CD4-positive, alpha-beta T cell (primary cell): ENCODE data around the gene MAPKAPK3. TPM values are rescaled to one million over a fixed set of nuclear protein-coding genes. Genes with fewer than 3 reads are reported as not detected.

Experiments
- ATAC-seq: fragments of 200-7000 bp; cut with Tn5 transposase; one replicate; pipeline ENCODE4 v1.10.0; 2022; ENCODE audit warnings: mild to moderate bottlenecking; ENCODE audit not compliant: poor library complexity
- CTCF ChIA-PET: fragments of 350-600 bp; sonication (Branson Sonifier 250); formaldehyde crosslinking; loops from one replicate; lab custom pipeline; 2021; ENCODE audit warnings: antibody characterized with exemption, inconsistent platforms; lab: Charles Lee
- POLR2A ChIA-PET: fragments of 350-600 bp; sonication (Branson Sonifier 250); formaldehyde crosslinking; loops from one replicate; lab custom pipeline; 2021; ENCODE audit warnings: antibody characterized with exemption, inconsistent platforms; lab: Charles Lee
- DNase-seq, 14 experiments: peaks; one replicate each; pipeline ENCODE4 v3.0.0-alpha.2; 2013 to 2020; ENCODE audit warnings: mixed read lengths in 2 of 14
- H3K27ac ChIP-seq, 2 donors: one replicate each; pipeline versions ENCODE4 v1.5.1 to v1.7.0; 2013; ENCODE audit warnings: low read length in 2 of 2, low read depth in 1 of 2, mild to moderate bottlenecking in 1 of 2
- H3K27me3 ChIP-seq, 2 experiments: 1 replicate in 1 of 2; 2 replicates in 1 of 2; pipeline versions ENCODE4 v1.6.1 to v1.7.0; 2013; ENCODE audit warnings: low read length in 2 of 2, control low read depth in 1 of 2, mild to moderate bottlenecking in 1 of 2, moderate library complexity in 1 of 2; ENCODE audit not compliant: insufficient read depth in 2 of 2, control insufficient read depth in 1 of 2
- H3K36me3 ChIP-seq: one replicate; pipeline ENCODE4 v1.6.1; 2013; ENCODE audit warnings: low read length, control low read depth; ENCODE audit not compliant: insufficient read depth
- H3K4me1 ChIP-seq: one replicate; pipeline ENCODE4 v1.6.1; 2013; ENCODE audit warnings: low read length, control low read depth; ENCODE audit not compliant: insufficient read depth
- H3K4me3 ChIP-seq: one replicate; pipeline ENCODE4 v1.5.1; 2013; ENCODE audit warnings: mild to moderate bottlenecking, low read length, moderate library complexity
- H3K9me3 ChIP-seq, 2 experiments: 1 replicate in 1 of 2; 2 replicates in 1 of 2; pipeline versions ENCODE4 v1.6.1 to v1.7.0; 2013; ENCODE audit warnings: low read length in 2 of 2, mild to moderate bottlenecking in 2 of 2, control low read depth in 1 of 2, moderate library complexity in 1 of 2; ENCODE audit not compliant: control insufficient read depth in 1 of 2, insufficient read depth in 1 of 2
- H3K27ac Mint-ChIP-seq: one replicate; pipeline ENCODE4 v1.8.0; 2020; ENCODE audit warnings: mixed read lengths
- H3K27me3 Mint-ChIP-seq: one replicate; pipeline ENCODE4 v1.8.0; 2021; ENCODE audit warnings: mixed read lengths
- H3K36me3 Mint-ChIP-seq: one replicate; pipeline ENCODE4 v1.8.0; 2021; ENCODE audit warnings: low read depth, mixed read lengths
- H3K4me1 Mint-ChIP-seq: one replicate; pipeline ENCODE4 v1.8.0; 2021; ENCODE audit warnings: low read depth, mixed read lengths
- H3K4me3 Mint-ChIP-seq: one replicate; pipeline ENCODE4 v1.8.0; 2020; ENCODE audit warnings: mild to moderate bottlenecking, mixed read lengths
- H3K9me3 Mint-ChIP-seq: one replicate; pipeline ENCODE4 v1.8.0; 2020; ENCODE audit warnings: mixed read lengths
- CTCF ChIP-seq: fragments of 200-600 bp; IDR thresholded peaks from one replicate; pipeline ENCODE4 v1.8.0; 2022; ENCODE audit warnings: antibody characterized with exemption, mild to moderate bottlenecking
- intact Hi-C, 2 experiments: fragments of 100-400 bp; cut with DNase I in 1 of 2; cut with micrococcal nuclease in 1 of 2; formaldehyde crosslinking; loops; one replicate each; pipeline versions ENCODE4 v1.15.1 to v1.9.0; 2023 to 2025; cut with DNase I, micrococcal nuclease
- total RNA-seq, 174 experiments: library from RNA in 2 of 174; stranded (reverse) in 2 of 174; gene quantifications; one replicate each; pipeline ENCODE4 v1.2.3 and lab custom pipeline; 2021 to 2026

The MAPKAPK3 gene
- total RNA-seq, 2 experiments from 2014 or later: 16.4 to 16.6 TPM

DNA sequence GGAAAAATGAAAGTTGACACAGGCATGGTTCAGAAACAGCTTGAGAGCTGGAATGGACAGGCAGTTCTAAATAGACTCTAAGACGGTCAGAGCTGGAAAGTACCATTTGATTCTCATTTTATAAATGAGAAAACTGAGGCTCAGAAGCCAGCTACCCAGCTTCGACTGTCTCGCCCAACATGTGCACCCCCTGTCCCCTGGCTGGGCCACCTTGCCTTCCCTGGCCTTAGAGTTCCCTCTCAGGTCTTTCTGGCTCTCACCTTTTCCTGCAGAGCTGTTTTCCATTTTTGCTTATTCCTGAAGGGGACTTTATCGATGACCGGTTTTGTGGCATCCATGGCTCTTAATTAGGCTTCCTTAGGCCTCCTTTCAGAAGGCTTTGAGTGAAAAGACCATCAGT, 40.5 kb downstream of the MAPKAPK3 start:
- H3K27me3 Mint-ChIP-seq: no peaks in the 10 kb centered on the region
- H3K4me1 ChIP-seq: peaks cover 6% of the 10 kb centered on the region
- no peaks in the 10 kb centered on the region for H3K36me3 Mint-ChIP-seq
- no peak overlapping the region for H3K4me3 Mint-ChIP-seq
- no peaks in the 10 kb centered on the region for H3K9me3 ChIP-seq
- POLR2A ChIA-PET: interaction anchor here (1.3 kb wide), 1 partner anchor 41 kb away, joined by 4 read pairs; no protein-coding TSS in a partner anchor
- CTCF ChIA-PET: no interaction called here
- no peak for TF ChIP-seq CTCF
- H3K36me3 ChIP-seq: no peaks in the 10 kb centered on the region
- no peak for DNase-seq
- H3K4me1 Mint-ChIP-seq: peaks cover 7% of the 10 kb centered on the region
- intact Hi-C loops: no loop called here
- no peak overlapping the region for H3K27ac Mint-ChIP-seq
- no peak for ATAC-seq
- H3K27ac ChIP-seq: no peak overlapping the region
- H3K9me3 Mint-ChIP-seq: no peaks in the 10 kb centered on the region
- no peak overlapping the region for H3K4me3 ChIP-seq
- H3K27me3 ChIP-seq: no peaks in the 10 kb centered on the region

- no peaks in the 10 kb centered on the region for H3K27me3 Mint-ChIP-seq
- H3K27ac Mint-ChIP-seq: no peak overlapping the region
- Histone ChIP-seq H3K4me1 (peaks cover 6% of the 10 kb centered on the region), H3K27me3 (no peaks in the 10 kb centered on the region), H3K9me3 (no peaks in the 10 kb centered on the region), H3K27ac (no peak overlapping the region), H3K36me3 (no peaks in the 10 kb centered on the region), H3K4me3 (no peak overlapping the region)
- intact Hi-C loops: no loop called here
- CTCF ChIA-PET: no interaction called here
- H3K4me1 Mint-ChIP-seq: peaks cover 7% of the 10 kb centered on the region
- peak in 1 of 14 experiments; percentile 8 for DNase-seq
- no peaks in the 10 kb centered on the region for H3K9me3 Mint-ChIP-seq
- no peak overlapping the region for H3K4me3 Mint-ChIP-seq
- POLR2A ChIA-PET: interaction anchor here (1.3 kb wide), 1 partner anchor 42 kb away, joined by 4 read pairs; no protein-coding TSS in a partner anchor
- no peak for TF ChIP-seq CTCF
- ATAC-seq: no peak
- no peaks in the 10 kb centered on the region for H3K36me3 Mint-ChIP-seq
Measured at GRCh38 chr3:50657816-50658215, 40.9 kb downstream of the MAPKAPK3 start.

- Mint-ChIP-seq H3K27ac (no peak overlapping the region), H3K27me3 (no peaks in the 10 kb centered on the region), H3K4me1 (peaks cover 7% of the 10 kb centered on the region), H3K9me3 (no peaks in the 10 kb centered on the region), H3K36me3 (no peaks in the 10 kb centered on the region), H3K4me3 (no peak overlapping the region)
- Histone ChIP-seq H3K36me3 (no peaks in the 10 kb centered on the region), H3K27ac (no peak overlapping the region), H3K4me3 (no peak overlapping the region), H3K9me3 (no peaks in the 10 kb centered on the region), H3K27me3 (no peaks in the 10 kb centered on the region), H3K4me1 (peaks cover 6% of the 10 kb centered on the region)
- DNase-seq (peak in 1 of 14 experiments; percentile 14), ATAC-seq (no peak)
- intact Hi-C loops: no loop called here
- CTCF ChIA-PET: no interaction called here
- TF ChIP-seq CTCF: no peak
- POLR2A ChIA-PET: no interaction called here
Measured at GRCh38 chr3:50658416-50658815, 41.5 kb downstream of the MAPKAPK3 start.
